DMS114 treated with DMSO at 0.1 percent for 48 hours (cell line): Measurements from ENCODE around the gene ASXL3.

ENCODE experiments used
- DNase-seq: peaks from one replicate; lab custom pipeline; 2025; ENCODE audit not compliant: unreplicated experiment; lab: John Stamatoyannopoulos, UW

Gene ASXL3

DNA sequence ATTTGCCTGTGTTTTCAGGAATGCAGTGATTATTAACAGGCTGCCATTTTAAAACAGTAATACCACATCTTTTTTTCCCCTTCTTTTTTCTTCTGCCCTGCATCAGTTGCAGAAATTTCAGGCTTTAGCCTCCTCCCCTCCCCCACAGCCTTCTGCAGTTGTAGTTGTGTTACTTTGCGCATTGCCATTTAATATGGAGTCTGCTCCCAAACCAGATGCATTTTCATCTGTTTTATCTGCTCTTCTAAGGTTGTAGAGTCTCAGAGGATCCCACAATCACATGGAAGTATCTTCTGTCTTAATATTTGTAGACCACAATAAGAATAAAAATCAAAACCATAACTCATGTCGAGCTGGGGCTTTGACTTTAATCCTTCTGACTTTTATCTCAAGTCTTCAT is 3.8 kb downstream of the ASXL3 start:
- no peak for DNase-seq

- DNase-seq, result no peak
Observed at GRCh38 chr18:33583901-33584300, 5.9 kb downstream of the ASXL3 start.

- no peak for DNase-seq
Observed at GRCh38 chr18:33584548-33585430, 6.8 kb downstream of the ASXL3 start.

DNA sequence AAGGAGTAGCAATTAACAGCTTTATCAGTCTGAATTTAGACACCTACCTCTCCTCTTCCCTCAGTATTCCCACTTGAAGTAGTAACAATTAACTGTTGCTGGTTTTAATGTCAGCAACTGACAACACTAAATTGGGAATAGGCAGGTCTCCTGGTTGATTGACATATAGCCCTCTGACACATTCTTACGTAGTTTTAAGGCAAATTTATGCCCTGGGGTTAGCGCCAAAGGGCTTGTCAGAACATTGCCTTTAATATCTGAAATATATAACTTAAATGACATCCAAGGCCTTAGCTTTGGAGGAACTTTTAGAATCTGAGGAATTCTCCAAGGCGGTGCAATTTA is 7.4 kb downstream of the ASXL3 start:
- no peak for DNase-seq

DNA sequence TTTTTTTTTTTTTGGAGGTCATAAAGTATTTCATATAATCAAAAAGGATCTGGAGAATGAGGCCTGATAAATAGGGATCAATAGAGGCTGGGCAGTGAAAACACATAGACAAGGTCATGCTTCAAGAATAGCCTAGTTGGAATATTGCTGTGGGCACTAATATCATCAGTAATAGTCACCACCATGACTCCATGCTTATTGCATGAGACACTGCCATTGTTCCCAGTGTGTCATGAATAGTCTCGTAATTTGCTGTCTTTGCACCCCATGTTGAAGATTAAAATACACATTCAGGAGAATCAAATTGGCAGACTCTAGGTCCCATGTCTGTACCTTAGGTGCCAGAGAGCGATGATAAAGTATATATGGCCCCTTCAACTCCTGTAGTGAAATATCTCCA is 10.3 kb downstream of the ASXL3 start:
- DNase-seq, result no peak

DNA sequence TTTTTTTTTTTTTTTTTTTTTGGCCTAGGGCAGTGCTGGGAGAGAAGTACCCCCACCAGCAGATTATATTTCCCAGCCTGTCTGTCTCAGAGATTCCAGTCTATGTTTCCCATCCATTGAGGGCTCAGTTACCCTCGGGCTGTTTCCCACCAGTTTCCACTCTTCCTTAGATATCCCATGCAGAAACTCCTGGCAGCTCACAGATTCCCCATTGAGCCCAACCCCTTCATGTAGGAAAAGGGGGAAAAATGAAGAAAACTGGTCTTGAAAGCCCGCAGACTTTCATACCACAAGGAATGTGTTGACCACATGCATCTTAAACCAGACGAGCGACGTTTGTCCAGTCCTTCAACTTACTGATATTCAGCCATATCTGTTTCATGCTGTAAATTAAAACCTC is 15.2 kb downstream of the ASXL3 start:
- no peak for DNase-seq

GRCh38 chr18:33594799-33595198 is 16.8 kb downstream of the ASXL3 start:
- no peak for DNase-seq

DNA sequence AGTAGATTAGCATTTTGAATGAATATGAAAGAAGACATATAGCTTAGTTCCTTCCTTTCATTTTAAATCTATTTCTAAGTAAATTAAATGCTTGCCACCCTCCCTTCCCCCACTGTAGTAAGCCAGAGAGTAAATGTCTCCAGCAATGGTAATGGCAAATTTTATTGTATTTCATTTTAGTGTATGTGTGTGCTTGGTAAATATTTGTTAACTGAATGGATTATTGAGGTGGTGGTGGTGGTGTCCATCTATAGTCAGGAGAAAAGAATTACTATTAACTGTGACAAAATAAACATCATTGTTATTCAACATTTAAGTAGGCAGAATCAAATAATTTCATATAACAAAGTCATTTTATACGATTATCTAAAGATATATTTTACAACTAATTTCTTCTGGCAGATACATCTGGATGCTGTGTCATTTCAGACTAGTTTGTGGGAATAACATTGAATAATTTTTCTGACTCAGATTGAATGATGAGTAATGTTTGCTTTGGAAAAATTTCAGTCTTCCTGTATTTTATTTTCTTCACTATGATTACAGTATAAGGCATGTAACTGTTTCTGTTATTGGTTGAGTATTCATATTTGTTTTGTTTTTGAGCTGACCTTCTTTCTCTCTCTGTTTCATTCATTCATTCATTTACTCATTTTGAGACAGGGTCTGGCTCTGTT is 18.3 kb downstream of the ASXL3 start:
- DNase-seq, result no peak

GRCh38 chr18:33600846-33601245 is 22.8 kb downstream of the ASXL3 start:
- no peak for DNase-seq

DNA sequence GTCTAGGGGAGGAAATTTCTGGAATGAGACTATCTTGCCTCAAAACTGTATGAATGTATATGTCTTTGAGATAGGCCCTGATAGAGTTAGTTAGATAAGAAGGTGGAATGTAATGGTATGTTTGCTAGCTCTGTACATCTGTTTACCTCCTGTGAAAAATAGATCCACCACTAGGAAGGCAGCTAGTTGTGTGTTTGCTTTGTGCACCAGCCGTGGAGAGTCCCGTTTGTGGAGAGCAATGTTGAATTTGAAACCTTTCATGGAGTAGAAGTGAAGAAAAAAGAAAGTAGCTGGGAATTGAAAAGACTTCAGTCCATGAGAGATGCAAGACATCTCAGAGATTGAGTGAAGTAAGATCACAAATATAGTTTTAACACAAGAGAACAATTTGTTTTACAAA is 25.4 kb downstream of the ASXL3 start:
- DNase-seq, result no peak

DNA sequence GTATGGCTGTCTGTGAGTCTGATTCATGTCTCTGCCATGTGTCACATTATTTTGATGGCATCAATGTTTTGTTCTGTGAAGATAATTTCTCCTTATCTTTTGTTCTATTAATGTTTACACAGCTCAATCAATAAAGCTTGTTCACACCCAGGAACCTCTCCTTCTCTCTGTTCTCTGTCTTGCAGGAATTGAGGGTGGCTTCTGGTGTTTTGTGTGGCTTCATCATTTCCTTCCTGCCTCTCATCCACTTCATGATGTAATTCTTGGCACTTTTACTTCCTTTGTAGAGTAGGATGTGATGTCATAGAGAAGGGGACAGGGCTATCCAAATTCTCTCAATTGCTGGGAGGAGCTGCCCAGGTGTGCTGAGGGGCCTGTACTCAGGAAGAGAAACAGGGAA is 27.2 kb downstream of the ASXL3 start:
- DNase-seq, result no peak

DNA sequence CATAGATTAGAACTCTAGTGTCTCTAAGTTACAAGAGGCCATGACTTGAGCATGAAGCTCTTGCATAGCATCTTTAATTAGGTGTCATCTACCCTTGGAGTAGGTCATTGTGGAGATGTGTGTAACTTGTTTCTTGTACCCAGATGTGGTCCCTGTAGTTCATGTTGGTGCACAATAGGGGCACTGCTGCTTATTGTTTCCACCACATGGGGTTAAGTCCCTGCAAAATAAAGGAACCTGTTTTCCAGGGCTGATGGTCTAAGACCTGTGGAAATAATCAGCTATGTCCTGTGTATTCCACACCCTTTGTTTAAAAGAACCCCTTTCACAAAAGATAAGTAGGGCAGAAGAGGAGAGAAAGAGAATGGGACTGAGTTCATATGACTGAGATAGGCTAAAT is 28.6 kb downstream of the ASXL3 start:
- DNase-seq, result no peak

- no peak for DNase-seq
Observed at GRCh38 chr18:33611525-33612135, 33.6 kb downstream of the ASXL3 start.

- DNase-seq, result no peak
Observed at GRCh38 chr18:33612632-33613031, 34.6 kb downstream of the ASXL3 start.

GRCh38 chr18:33616556-33616955 is 38.5 kb downstream of the ASXL3 start:
- no peak for DNase-seq

- DNase-seq, result no peak
Observed at GRCh38 chr18:33627114-33627513, 49.1 kb downstream of the ASXL3 start.

DNA sequence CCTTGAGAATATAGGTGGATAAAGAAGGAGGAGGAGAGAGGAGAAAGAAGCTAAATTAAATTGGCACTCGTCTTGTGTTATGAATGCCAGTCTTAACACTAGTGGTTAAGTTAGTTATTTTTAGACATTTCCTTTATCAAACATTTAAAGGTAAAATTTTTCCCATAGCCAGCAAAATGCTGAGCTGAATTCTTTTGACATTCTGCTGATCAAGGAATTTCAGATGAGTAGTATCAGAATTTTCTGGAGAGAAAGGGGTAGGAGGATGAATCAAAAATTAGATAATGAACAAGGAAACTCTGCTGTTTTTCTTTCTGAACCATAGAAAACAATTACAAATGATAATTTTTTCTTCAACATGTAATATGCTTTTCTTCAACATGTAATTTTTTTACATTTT is 52.5 kb downstream of the ASXL3 start:
- DNase-seq, result no peak

DNA sequence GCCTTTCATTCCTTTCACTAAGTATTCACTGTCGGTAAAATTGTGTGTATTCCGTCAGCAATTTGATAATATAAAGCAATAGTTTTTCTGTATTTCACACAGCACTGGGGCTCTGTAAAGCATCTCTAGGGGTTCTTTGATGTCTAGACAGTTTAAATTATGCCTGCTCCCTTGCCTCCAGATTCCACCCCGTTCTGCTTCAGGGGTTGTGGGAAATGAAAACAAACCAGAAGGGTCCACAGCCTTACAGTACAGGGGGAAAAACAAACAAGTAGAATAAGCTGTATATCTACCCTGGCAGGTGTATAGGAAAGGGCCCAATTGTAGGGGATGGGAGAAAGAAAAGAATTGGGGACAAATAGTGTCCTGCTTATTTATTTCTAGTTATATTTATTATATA is 63.1 kb downstream of the ASXL3 start:
- no peak for DNase-seq

GRCh38 chr18:33644494-33644893 is 66.5 kb downstream of the ASXL3 start:
- DNase-seq, result no peak

DNA sequence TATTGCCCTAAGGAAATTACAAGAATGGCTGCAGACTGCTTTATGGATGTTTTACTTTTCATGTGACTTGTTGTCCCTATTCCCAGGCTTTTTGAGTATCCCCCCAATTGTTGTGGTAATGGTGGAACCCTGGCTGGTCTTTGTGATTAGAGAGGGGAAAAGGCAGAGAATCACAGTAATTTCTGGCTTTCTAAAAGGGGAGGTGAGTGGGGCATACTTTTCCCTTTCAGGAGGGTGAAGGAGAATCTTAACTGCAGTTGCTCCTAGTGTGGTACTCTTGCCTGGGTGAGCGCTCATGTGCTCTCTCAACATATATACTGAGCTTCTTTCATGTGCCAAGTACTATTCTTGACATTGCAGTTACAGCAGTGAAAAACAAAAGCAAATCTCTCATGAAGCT is 69.3 kb downstream of the ASXL3 start:
- no peak for DNase-seq

- DNase-seq, result no peak
Observed at GRCh38 chr18:33652635-33653034, 74.6 kb downstream of the ASXL3 start.

DNA sequence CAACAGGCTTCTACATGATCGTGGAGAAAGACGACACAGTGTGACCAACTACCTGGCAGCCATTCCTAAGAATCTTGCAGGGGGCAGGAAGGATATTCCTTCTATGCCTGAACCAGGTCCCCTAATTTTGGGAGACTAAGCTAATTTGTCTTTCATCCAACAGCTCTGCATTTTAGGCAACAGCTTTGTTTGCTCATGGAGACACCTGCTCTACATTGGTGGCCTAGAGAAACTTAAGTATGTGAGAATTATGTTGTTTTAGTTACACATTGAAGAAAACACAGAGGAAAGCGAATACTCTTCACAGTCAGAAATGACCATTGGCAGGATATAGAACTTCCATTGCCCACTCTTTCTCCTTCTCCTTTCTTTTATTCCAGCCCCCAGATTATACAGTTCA is 75.2 kb downstream of the ASXL3 start:
- DNase-seq, result no peak
